Prostate gland (tissue), 2 donors: Measurements from ENCODE around the gene OPRM1.

ENCODE experiments used
- CTCF ChIP-seq, 4 experiments: fragments of 200-600 bp in 2 of 4; fragments of 450-650 bp in 2 of 4; sonication (generic) in 2 of 4; IDR thresholded peaks; 1 replicate in 3 of 4; 2 replicates in 1 of 4; pipeline ENCODE4 v1.5.1; 2016 to 2019; ENCODE audit warnings: antibody characterized with exemption in 4 of 4, mild to moderate bottlenecking in 2 of 4, moderate library complexity in 2 of 4
- POLR2A ChIP-seq: fragments of 450-650 bp; IDR thresholded peaks from one replicate; pipeline ENCODE4 v1.6.1; 2016; ENCODE audit warnings: antibody characterized with exemption, mild to moderate bottlenecking
- POLR2AphosphoS5 ChIP-seq: sonication (generic); formaldehyde crosslinking; IDR thresholded peaks from one replicate; pipeline ENCODE4 v1.6.1; 2017; ENCODE audit warnings: antibody characterized with exemption

- TF ChIP-seq CTCF (IDR thresholded peaks at IDR 0.05) (no peak), POLR2AphosphoS5 (no peak), POLR2A (no peak)
Measured at GRCh38 chr6:154261688-154262397, 222.8 kb downstream of the OPRM1 start.
